ENCODE measurements around the gene CDK5RAP2.

Gene CDK5RAP2

DNA sequence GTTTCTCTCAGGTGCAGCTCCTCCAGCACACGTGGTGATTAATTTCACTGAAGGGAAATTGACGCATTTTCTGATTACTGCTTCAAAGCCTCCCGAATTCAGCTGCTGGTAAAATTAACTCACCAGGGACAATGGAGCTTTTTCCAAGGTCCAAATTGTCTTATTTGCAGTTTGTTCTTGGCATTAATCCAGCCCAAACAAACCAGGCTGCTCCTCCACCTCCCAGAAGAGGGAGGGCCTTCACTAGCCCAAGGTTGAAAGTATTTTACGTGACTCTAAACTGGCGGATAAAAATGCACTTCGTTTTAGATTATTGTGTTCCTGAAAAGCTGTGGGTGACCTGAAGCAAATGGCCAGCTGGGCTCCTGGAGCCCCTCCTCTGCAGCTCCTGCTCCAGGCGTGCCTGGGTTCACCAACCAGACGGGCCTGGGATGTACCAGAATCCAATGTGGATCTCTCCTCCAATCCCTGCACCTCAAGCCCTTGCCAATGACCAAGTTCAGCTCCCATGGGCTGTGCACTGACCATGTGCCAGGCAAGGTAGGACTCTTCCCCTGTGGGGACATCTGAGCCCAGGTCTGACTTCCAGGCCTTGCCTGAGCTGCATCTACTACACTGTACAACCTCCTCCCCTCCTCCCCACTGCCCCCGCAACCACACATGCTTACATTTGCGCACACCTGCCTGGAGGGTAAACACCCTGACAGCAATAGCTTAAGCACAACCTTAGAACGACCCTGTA is 193.4 kb downstream of the CDK5RAP2 start:
- no peak for DNase-seq (ENCODE audit: low read depth in 2 of 2, low spot score in 1 of 2)

DNA sequence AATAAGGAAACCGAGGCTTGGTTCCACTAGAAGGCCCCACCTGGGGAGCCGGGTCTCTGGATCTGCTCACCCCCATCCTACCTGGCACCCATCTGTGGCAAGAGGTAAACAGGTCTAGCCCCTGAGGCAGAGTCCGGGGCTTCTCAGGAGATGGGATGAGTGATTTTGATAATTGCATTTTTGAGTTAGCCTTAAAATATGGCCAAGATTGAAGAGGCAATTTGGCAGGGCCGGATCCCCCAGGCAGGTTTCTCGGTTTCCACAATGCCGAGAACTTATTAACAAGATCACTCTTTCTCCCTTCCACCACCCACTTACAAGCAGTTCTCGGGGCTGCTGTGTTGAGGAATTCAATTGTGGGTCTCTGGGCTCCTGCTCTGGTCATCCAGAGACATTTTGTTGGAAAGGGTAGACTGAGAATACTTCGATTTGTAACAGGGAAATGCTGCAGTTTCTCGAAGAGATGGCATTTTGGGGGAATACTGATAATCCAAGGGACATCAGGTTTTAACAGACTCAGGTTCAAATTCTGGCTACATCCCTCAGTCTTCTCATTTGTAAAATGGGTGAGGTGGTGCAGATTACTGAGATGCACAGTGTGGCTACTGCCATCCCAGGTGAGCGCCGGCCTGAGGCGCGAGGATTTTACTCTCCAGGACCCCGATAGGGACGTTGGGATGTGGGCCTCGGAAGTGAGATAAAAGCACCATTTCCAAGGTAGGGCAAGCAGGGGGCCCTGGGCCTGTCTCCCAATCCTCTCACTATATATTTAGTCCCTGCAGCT is 194.2 kb downstream of the CDK5RAP2 start:
- no peak for DNase-seq (ENCODE audit: low read depth in 2 of 2, low spot score in 1 of 2)

DNA sequence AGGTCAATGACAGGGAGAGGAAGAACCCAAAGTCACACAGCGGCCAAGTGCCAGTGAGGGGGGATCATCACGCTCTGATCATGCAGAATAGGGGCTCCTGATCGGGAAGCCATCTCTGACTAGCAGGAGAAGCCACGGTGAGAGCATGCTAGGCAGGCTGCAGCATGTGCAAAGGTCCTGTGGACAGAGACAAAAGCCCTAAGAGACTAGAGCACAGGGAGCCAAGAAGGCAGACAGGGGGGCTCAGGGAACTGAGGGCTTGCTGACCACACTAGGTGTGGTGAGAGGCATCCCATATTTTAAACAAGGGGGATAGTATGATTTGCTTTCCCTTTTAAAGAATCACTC is 195.1 kb downstream of the CDK5RAP2 start:
- no peak for DNase-seq (ENCODE audit: low read depth in 2 of 2, low spot score in 1 of 2)

DNA sequence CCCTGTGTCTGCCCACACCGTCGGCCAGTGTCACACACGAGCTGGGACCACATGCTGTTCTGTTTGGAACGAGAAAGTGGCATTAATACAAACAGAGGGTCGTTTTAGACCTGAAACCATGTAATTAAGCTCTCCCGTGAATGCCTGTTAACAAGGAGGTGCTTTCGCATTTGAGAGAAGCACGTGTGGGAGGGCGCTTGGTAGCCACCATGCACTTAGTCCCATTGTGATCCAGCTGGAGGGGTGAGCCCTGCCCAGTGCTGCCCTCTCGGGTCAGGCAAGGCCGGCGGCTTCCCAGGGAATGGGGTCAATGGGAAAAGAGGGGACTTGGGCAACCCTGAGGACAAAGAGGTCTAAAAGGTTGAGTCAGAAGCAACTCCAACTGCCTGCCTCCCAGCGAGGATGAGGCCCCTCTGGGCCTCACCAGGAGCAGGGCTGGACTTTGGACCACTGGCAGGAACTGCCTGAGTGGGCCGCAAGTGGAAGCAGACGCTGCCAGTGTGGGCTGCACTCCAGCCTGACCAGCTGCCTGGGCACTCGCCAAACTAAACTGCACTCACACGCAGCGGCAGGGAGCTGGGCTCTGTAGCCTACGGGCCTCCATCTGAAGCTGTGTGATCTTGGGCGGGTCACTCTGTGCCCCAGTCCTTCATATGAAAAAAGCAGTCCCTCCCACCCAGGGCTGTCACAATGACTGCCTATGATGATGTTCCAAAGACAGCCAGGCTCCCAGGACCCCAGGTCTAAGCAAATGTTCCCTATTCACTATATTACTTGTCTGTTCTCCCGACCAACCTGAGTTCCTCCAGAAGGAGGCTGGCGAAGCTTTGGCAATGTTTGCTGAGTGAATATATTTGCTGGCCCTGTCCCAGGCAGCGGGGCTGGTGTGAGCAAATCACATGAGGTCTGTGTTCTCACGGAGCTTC is 195.7 kb downstream of the CDK5RAP2 start:
- no peak for DNase-seq (ENCODE audit: low read depth in 2 of 2, low spot score in 1 of 2)

DNA sequence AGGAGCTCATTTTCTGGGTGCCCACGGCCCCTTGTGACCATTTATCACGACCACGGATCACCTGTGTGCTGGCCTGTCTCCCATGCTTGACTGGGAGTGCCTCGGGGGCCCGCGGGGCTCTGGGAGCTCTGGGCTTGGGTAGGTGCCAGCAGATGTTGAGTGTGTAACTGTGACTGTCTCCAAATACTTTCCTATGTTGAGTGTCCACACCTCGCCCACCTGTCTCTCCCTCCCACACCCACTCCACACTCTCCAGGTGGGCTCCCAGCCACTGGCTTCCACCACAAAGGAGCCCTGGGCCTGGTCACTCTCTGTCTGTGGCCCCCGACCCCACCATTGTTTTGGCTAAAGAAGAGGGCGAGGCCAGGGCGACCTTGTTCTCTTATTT is 196.4 kb downstream of the CDK5RAP2 start:
- no peak for DNase-seq (ENCODE audit: low read depth in 2 of 2, low spot score in 1 of 2)

DNA sequence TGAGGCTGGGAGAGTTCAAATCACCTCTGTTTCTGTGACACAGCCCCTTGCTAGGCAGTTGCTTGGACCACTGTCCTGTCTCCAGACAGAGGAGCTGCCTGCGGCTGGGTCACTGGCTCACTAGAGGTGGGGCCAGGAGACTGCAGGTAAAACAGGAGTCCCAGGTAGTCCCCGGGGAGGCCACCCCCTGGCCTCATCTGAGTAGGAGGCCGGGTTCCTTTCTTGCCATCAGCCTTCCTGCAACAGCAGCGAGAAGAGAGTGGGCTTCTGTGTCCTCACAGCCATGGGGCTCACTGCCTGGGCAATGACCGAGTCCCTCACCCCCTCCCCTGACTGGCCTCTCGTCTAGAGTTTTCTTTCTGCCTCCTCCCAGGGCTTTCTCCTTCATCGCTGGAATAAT is 197.5 kb downstream of the CDK5RAP2 start:
- no peak for DNase-seq (ENCODE audit: low read depth in 2 of 2, low spot score in 1 of 2)

DNA sequence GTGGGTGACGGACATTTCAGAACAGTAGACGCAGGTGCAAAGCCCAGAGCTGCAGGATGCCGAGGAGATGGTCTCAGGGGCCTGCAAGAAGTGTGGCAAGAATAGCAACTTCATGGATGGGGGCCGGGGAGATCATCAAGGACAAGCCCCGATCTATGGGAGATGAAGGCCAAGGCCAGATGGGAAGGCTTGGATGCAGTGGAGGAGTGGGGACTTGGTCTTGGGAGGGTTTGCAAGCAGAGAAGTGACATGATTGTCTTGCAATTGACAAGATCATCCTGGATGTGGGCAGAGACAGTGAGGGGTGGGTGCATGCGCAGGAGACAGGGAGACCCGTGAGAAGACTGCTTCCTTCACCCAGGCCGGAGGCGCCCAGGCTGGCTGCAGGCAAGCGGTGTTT is 198.1 kb downstream of the CDK5RAP2 start:
- no peak for DNase-seq (ENCODE audit: low read depth in 2 of 2, low spot score in 1 of 2)

DNA sequence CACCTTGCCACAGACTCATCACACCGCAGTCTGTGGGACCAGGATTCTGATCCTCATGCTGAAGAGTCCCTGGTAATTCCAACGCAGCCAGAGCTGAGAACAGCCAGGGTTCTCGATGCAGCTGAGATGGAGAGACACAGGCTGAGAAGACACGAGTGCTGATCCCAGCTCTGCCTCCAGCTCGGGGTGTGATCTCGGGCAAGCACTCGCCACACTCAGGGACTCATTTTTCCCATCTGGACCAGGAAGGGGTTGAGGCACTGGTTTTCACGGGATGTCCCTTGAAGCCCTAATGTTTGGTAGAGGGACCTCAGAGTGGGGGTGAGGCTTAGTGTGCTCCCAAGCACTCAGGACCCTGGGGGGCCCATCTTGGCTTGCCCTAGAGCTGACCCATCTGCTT is 200.4 kb downstream of the CDK5RAP2 start:
- no peak for DNase-seq (ENCODE audit: low read depth in 2 of 2, low spot score in 1 of 2)

DNA sequence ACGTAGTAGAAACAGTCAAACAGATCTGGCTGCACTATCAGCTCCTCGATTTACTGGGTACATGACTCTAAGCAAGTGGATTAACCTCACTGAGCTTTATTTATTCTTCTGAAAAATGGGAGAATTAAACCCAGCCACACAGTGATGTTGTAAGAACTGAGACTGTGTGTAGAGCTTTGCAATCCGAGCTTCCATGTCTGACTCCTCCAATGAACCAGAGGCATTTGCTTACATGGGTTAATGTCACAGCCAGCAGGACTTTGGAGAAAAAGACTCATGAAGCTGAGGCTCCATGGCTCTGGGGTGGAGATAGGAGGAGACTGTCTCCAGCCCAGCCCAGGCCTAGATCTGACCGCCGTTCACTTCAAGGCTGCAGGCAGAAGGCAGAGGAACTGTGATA is 201.3 kb downstream of the CDK5RAP2 start:
- DNase-seq (ENCODE audit: low read depth in 2 of 2, low spot score in 1 of 2) = no peak

DNA sequence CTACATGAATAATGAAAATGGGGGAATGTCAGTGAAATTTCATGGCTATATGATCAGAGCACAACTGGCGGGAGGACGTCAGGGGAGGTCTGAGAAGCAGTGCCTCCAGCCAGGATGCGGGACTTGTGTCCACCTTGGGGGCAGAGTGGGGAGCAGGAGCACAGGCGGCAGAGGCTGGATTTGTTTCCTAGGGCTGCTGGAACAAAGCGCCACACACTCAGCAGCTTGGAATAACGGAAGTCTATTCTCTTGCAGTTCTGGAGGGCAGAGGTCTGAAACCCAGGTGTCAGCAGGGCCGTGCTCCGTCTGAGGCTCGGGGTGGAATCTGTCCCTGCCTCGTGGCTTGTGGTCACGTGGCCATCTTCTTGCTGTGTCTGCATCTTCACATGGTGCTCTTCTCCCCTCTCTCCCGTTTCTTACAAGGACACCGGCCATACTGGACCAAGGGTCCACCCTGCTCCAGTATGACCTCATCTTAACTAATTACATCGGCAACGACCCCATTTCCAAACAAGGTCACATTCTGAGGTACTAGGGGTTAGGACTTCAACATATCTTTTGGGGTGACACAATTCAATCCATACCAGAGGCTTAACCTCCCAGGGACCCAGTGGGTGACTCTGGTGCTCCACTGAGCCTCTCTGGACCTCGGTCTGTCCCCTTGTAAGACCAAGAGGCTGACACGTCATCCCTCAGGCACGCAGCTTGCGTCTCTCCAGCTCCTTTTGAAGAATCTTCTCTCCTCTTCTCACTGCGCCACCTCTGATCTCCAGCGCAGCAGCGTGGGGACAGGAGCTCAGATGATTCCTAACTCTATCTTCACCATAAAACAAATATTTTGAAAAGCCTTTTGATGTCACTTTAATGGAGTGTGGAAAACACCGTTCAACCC is 202.5 kb downstream of the CDK5RAP2 start:
- no peak for DNase-seq (ENCODE audit: low read depth in 2 of 2, low spot score in 1 of 2)

DNA sequence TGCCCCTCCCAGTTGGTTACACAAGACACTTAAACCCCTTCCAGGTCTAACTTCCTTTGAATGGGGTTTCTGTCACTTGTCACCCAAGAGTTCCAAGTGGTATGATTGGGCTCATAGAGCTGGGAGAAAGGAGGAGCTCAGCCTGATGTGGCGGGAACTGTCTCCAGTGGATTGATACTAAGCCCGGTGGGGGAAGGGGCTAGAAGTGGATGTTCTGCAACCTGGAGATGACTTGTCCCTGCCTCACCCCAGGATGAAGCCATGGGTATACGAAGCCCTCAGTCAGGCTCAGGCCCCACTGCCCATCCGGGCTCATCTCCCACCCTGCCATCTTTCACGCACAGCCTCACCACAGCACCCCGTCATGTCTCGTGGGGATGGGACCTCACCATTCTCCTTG is 203.9 kb downstream of the CDK5RAP2 start:
- DNase-seq (ENCODE audit: low read depth in 2 of 2, low spot score in 1 of 2) = no peak

DNA sequence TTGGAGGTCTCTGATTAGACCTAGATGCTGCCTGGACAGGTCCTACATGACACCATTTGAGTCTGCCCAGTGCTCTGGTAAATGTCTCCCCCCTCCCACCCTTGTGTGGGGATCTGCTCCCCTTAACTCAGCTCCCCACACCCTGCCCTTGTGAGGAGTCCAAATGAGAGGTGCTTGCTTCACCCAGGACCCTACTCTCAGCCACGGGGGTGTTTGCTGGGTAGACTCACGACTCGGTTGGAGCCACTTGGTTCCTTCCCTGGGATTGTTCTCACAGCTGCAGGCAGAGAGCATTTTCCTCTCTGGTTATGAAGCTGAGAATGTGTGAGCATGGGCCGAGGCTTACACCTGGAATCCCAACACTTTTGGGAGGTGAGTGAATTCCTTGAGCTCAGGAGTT is 204.7 kb downstream of the CDK5RAP2 start:
- no peak for DNase-seq (ENCODE audit: low read depth in 2 of 2, low spot score in 1 of 2)

DNA sequence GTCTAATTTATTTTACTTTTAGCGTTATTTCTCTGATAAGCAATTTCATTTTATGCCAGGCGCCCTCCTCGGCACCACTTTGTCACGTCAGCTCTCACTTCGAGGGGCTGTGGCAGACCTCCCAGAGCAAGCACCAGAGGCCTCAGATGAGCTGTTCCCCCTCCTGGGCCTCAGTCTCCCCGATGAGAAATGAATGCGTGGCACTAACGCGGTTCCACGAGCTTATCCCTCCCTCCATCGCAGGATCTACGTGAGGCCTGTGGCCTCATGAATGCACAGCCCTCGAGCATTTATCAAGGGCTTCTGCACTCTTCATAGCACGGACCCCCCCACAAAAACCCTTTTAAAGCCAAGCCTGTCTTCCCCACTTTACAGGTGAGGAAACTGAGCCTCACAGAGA is 205.2 kb downstream of the CDK5RAP2 start:
- no peak for DNase-seq (ENCODE audit: low read depth in 2 of 2, low spot score in 1 of 2)

DNA sequence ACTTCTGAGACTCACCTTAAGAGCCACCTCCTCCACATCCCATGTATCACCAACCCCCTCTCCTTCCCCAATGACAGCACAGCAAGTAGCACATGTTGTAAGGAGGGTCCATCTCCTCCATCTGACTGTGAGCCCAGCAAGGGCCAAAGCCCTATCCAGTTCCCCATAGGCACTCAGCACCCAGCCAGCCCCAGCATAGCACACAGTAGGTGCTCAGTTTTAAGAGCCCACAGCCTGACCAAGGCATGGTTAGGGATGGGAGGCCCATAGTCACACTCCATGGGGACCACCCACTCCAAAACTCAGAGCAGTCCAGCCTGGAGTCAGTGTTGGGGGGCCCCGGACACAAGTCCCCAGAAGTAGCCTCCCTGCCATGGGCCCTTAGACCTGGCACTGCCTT is 205.7 kb downstream of the CDK5RAP2 start:
- no peak for DNase-seq (ENCODE audit: low read depth in 2 of 2, low spot score in 1 of 2)

DNA sequence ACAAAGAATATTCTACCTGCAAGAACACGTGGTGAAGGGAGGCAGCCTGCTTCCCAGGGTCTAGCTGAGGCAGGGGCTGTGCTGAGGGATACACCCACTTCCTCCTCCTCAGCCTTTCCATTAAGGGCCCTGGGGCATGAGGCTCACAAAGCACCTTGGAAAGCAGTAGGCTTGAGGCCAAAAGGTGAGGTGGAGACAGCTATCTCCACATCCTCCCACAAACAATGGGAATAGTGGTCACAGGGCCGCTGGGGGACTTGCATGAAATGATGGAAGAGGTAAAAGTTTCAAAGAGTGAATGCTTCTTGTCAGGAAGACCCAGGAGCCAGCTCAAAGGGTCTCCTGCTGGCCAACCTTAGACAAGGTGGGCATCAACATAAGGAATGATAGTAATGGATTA is 207.9 kb downstream of the CDK5RAP2 start:
- no peak for DNase-seq (ENCODE audit: low read depth in 2 of 2, low spot score in 1 of 2)

DNA sequence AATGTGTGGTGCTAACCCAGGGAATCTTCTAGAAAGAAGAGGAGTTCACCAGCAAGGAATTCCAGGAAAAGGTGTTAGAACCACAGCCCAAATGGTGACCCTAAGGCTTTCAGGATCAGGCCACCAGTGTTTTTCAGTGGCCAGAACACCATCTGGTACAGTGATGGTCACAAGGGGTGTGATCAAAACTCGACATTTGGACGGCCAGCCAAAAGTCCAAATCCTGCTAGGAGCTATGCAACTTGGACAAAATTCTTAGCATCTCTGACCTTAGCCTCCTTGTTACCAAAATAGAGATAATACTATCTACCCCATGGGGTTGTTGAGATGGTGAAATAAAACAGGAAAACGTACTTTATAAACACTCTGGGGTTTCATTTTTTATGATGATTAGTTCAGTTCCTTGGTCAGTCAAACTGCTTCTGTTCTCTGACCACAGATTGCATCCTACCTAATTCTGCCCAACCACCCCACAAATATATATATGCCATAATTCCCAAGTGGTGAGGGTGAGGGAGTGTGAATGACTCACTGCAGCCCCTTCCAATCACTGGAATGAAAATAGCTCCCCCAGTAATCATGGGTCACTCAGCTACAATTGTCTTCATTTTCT is 210.3 kb downstream of the CDK5RAP2 start:
- DNase-seq (ENCODE audit: low read depth in 2 of 2, low spot score in 1 of 2) = no peak

DNA sequence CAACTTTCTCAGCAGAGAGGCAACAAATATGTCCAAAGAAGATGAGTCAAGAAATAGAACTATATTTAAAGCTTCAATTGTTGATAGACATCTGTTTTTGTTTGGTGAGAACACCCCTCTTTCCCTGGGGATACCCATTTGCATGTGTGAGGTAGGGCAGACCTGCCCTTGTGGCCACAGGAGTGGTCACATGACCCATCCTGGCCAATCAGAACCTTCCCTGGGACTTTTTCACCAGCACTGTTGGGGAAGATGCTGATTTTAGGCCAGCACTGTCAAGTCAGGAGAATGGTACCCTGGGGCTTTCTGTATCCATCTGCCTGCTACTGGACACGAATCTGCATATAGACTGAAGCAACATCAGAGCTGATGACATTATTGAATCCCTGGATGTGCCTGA is 211.2 kb downstream of the CDK5RAP2 start:
- no peak for DNase-seq (ENCODE audit: low read depth in 2 of 2, low spot score in 1 of 2)

DNA sequence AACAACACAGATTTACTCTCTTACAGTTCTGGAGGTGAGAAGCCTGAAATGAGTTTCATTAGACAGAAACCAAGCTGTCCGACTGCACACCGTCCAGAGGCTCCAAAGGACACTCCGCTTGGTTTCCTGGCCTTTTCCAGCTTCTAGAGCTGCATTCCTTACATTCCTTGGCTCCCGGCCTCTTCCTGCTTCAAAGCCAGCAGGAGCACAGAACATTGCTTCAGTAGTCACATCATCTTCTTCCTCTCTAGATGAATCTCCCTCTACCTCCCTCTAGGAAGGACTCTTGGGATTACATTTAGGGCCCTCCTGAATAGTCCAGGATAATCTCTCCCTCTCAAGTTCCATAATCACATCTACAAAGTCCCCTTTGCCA is 213.3 kb downstream of the CDK5RAP2 start:
- no peak for DNase-seq (ENCODE audit: low read depth in 2 of 2, low spot score in 1 of 2)

DNA sequence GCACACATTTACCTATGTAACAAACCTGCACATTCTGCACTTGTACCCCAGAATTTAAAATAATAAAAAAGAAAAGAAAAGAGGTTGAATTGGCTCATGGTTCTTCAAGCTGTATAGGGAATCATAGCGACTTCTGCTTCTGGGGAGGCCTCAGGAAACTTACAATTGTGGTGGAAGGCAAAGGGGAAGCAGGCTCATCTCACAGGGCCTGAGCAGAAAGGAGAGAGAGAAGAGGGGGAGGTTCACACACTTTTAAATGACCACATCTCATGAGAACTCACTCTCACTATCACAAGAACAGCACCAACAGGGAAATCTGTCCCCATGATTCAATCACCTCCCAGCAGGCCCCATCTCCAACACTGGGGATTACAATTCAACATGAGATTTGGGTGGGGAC is 214.6 kb downstream of the CDK5RAP2 start:
- DNase-seq (ENCODE audit: low read depth in 2 of 2, low spot score in 1 of 2) = no peak

DNA sequence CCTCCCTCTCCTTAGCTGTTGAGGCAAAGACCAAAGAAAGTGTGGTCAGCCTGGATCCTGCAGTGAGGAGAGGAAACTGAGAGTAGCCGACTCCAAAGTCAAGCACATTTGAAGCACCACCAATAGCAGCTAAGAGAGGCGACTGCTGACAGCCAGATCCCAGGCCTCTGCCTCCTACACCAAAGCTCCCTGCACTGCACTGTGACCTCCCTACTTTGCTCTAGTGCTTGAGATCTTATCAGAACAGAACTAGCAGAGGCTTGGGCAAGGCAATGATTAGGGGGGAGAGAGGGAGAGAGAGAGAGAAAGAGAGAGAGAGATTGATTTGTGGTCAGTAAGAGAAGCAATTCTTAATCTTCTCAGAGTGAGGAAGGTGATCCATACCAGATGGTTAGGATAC is 216.3 kb downstream of the CDK5RAP2 start:
- no peak for DNase-seq (ENCODE audit: low read depth in 2 of 2, low spot score in 1 of 2)
